Right cardiac atrium (tissue), 5 donors: ENCODE measurements around the gene CAGE1. TPM values are rescaled to one million over a fixed set of nuclear protein-coding genes. Genes with fewer than 3 reads are reported as not detected.
A peak's percentile ranks its signal among the peaks of the same experiment; 100 is the strongest.
"Not testable (repeated sequence)": the region's sequence is repeated elsewhere in the genome, so short reads cannot be mapped to it uniquely, and the experiment has no call there.

Experiments used
- ATAC-seq, 2 donors: fragments of 200-7000 bp; cut with Tn5 transposase; one replicate each; pipeline versions ENCODE4 v1.8.0 to v1.9.1; 2020; ENCODE audit warnings: moderate library complexity in 2 of 2, mild to moderate bottlenecking in 1 of 2
- DNase-seq, 3 donors: peaks; one replicate each; pipeline ENCODE4 v3.0.0-alpha.2; 2020
- H3K27ac ChIP-seq: one replicate; pipeline ENCODE4 v1.5.1; 2013; ENCODE audit warnings: mild to moderate bottlenecking, low read length, control low read depth, moderate library complexity
- H3K27me3 ChIP-seq: one replicate; pipeline ENCODE4 v1.6.1; 2013; ENCODE audit not compliant: control insufficient read depth, insufficient read depth
- H3K4me1 ChIP-seq: one replicate; pipeline ENCODE4 v1.6.1; 2013; ENCODE audit warnings: low read length; ENCODE audit not compliant: control insufficient read depth, insufficient read depth
- H3K4me3 ChIP-seq: one replicate; pipeline ENCODE4 v1.5.1; 2013; ENCODE audit warnings: low read length, control low read depth
- H3K9me3 ChIP-seq: one replicate; pipeline ENCODE4 v1.6.1; 2013; ENCODE audit warnings: low read length; ENCODE audit not compliant: control insufficient read depth
- WGBS: extraction: QIAGEN DNeasy Blood & Tissue Kit; methylation state at CpG from one replicate; pipeline ENCODE4 v1.1.7; 2013; 5-methylcytosine and 5-hydroxymethylcytosine counted together
- intact Hi-C, 4 donors: fragments of 100-400 bp; cut with DNase I; formaldehyde crosslinking; loops; one replicate each; pipeline versions ENCODE4 v1.11.0 to v1.14.0; 2022 to 2023
- polyA plus RNA-seq: library from polyadenylated mRNA; stranded (reverse); fragments of 200-250 nt; gene quantifications from one replicate; pipeline ENCODE4 v1.2.3, GENCODE V29; 2013
- total RNA-seq, 4 donors: library from RNA; stranded (reverse); fragmentation: NEBNext Ultra II Directional; extraction: Animal tissue kit (Norgen Biotek cat#: 25700); gene quantifications; one replicate each; pipeline ENCODE4 v1.2.1, GENCODE V29; 2021
- donor health status: healthy with polysubstance abuse.
- donor health status: DM: no; HTN: yes; CAD: no.
- donor health status: DM: no; HTN: no; CAD: no.
- donor health status: DM: no; HTN: yes; CAD: no; lungs with severe emphysema.
- donor health status: DM: yes; HTN: yes; CAD: no.

CAGE1 gene
- total and polyA plus RNA-seq, 5 donors = 0.11 to 0.17 (median 0.11) TPM; not detected in 2

- H3K9me3 ChIP-seq, intact Hi-C loops, H3K4me3 ChIP-seq, H3K4me1 ChIP-seq, H3K27ac ChIP-seq, H3K27me3 ChIP-seq: not testable (repeated sequence)
- ATAC-seq = peak in 1 of 2 donors; percentile 47
- DNase-seq = peak in 1 of 3 donors; percentile 42
- 70% methylated on average over 14 of the region's 14 CpGs for WGBS
Observed at GRCh38 chr6:7339007-7339732, 50.4 kb downstream of the CAGE1 start.

- no peak for DNase-seq
- no peak overlapping the region for H3K4me3 ChIP-seq
- H3K27me3 ChIP-seq = no peaks in the 10 kb centered on the region
- intact Hi-C loops = no loop called here
- WGBS = 51% methylated on average over 2 of the region's 2 CpGs
- no peaks in the 10 kb centered on the region for H3K9me3 ChIP-seq
- no peak for ATAC-seq
- no peak overlapping the region for H3K27ac ChIP-seq
- H3K4me1 ChIP-seq = no peaks in the 10 kb centered on the region
Observed at GRCh38 chr6:7338031-7338430, 51.5 kb downstream of the CAGE1 start.

- no peak overlapping the region for H3K4me3 ChIP-seq
- no peak overlapping the region for H3K27ac ChIP-seq
- WGBS = 85% methylated on average over 3 of the region's 3 CpGs
- ATAC-seq (no peak), DNase-seq (no peak)
- intact Hi-C loops = no loop called here
- no peaks in the 10 kb centered on the region for H3K27me3 ChIP-seq
- no peaks in the 10 kb centered on the region for H3K4me1 ChIP-seq
- H3K9me3 ChIP-seq = no peaks in the 10 kb centered on the region
Observed at GRCh38 chr6:7335519-7335918, 54.0 kb downstream of the CAGE1 start.

GRCh38 chr6:7334685-7335084 is 54.9 kb downstream of the CAGE1 start:
- ATAC-seq (no peak), DNase-seq (no peak)
- Histone ChIP-seq H3K27me3 (no peaks in the 10 kb centered on the region), H3K4me1 (no peaks in the 10 kb centered on the region), H3K4me3 (no peak overlapping the region), H3K27ac (no peak overlapping the region), H3K9me3 (no peaks in the 10 kb centered on the region)
- WGBS = 81% methylated on average over 3 of the region's 3 CpGs
- intact Hi-C loops = no loop called here

- H3K27me3 ChIP-seq = no peaks in the 10 kb centered on the region
- intact Hi-C loops = no loop called here
- H3K4me3 ChIP-seq = no peak overlapping the region
- H3K27ac ChIP-seq = no peak overlapping the region
- no peaks in the 10 kb centered on the region for H3K4me1 ChIP-seq
- WGBS = 78% methylated on average over 8 of the region's 8 CpGs
- no peaks in the 10 kb centered on the region for H3K9me3 ChIP-seq
- ATAC-seq (no peak), DNase-seq (no peak)
Observed at GRCh38 chr6:7332090-7332745, 57.3 kb downstream of the CAGE1 start.

- no peak overlapping the region for H3K4me3 ChIP-seq
- WGBS = 89% methylated on average over 7 of the region's 7 CpGs
- H3K27me3 ChIP-seq = no peaks in the 10 kb centered on the region
- DNase-seq (no peak), ATAC-seq (no peak)
- H3K9me3 ChIP-seq = no peaks in the 10 kb centered on the region
- intact Hi-C loops = no loop called here
- H3K4me1 ChIP-seq = no peaks in the 10 kb centered on the region
- no peak overlapping the region for H3K27ac ChIP-seq
Observed at GRCh38 chr6:7331452-7331851, 58.1 kb downstream of the CAGE1 start.

- H3K27me3 ChIP-seq = no peaks in the 10 kb centered on the region
- H3K9me3 ChIP-seq = no peaks in the 10 kb centered on the region
- 52% methylated on average over 2 of the region's 2 CpGs for WGBS
- H3K27ac ChIP-seq = no peak overlapping the region
- ATAC-seq (no peak), DNase-seq (no peak)
- no peaks in the 10 kb centered on the region for H3K4me1 ChIP-seq
- intact Hi-C loops = loop anchor here in 1 of 4 donors (10.0 kb wide), 1 partner anchor 47 kb away; no protein-coding TSS in a partner anchor
- H3K4me3 ChIP-seq = no peak overlapping the region
Observed at GRCh38 chr6:7328243-7328642, 61.3 kb downstream of the CAGE1 start.

GRCh38 chr6:7325750-7326149 is 63.8 kb downstream of the CAGE1 start:
- DNase-seq (no peak), ATAC-seq (no peak)
- Histone ChIP-seq H3K4me3 (no peak overlapping the region), H3K27me3 (no peaks in the 10 kb centered on the region), H3K27ac (no peak overlapping the region), H3K9me3 (no peaks in the 10 kb centered on the region), H3K4me1 (no peaks in the 10 kb centered on the region)
- intact Hi-C loops = loop anchor here in 1 of 4 donors (10.0 kb wide), 1 partner anchor 49 kb away; no protein-coding TSS in a partner anchor
- WGBS = 79% methylated on average over 3 of the region's 3 CpGs

GRCh38 chr6:7324520-7324919 is 65.0 kb downstream of the CAGE1 start:
- no peaks in the 10 kb centered on the region for H3K4me1 ChIP-seq
- H3K27ac ChIP-seq = no peak overlapping the region
- H3K4me3 ChIP-seq = no peak overlapping the region
- no peaks in the 10 kb centered on the region for H3K27me3 ChIP-seq
- no peak for DNase-seq
- WGBS = 69% methylated on average over 7 of the region's 7 CpGs
- ATAC-seq = peak; percentile 55 to 72
- H3K9me3 ChIP-seq = no peaks in the 10 kb centered on the region
- intact Hi-C loops = loop anchor here in 1 of 4 donors (10.0 kb wide), 1 partner anchor 50 kb away; no protein-coding TSS in a partner anchor

- Histone ChIP-seq H3K9me3 (no peaks in the 10 kb centered on the region), H3K4me3 (no peak overlapping the region), H3K27ac (no peak overlapping the region), H3K4me1 (no peaks in the 10 kb centered on the region), H3K27me3 (no peaks in the 10 kb centered on the region)
- DNase-seq = no peak
- no peak for ATAC-seq
- intact Hi-C loops = loop anchor here in 1 of 4 donors (10.0 kb wide), 1 partner anchor 52 kb away; no protein-coding TSS in a partner anchor
Observed at GRCh38 chr6:7323074-7323473, 66.5 kb downstream of the CAGE1 start.

GRCh38 chr6:7321866-7322265 is 67.7 kb downstream of the CAGE1 start:
- H3K9me3 ChIP-seq, H3K27me3 ChIP-seq, ATAC-seq, DNase-seq, H3K4me3 ChIP-seq, H3K4me1 ChIP-seq, H3K27ac ChIP-seq: not testable (repeated sequence)
- intact Hi-C loops = loop anchor here in 1 of 4 donors (10.0 kb wide), 1 partner anchor 53 kb away; no protein-coding TSS in a partner anchor
- 83% methylated on average over 6 of the region's 6 CpGs for WGBS
